ENCODE data around the gene HEXIM1. TPM values are rescaled to one million over a fixed set of nuclear protein-coding genes. Genes with fewer than 3 reads are reported as not detected.

The HEXIM1 gene
- total RNA-seq, 1 donor from 2014 or later = 23.7 TPM

DNA sequence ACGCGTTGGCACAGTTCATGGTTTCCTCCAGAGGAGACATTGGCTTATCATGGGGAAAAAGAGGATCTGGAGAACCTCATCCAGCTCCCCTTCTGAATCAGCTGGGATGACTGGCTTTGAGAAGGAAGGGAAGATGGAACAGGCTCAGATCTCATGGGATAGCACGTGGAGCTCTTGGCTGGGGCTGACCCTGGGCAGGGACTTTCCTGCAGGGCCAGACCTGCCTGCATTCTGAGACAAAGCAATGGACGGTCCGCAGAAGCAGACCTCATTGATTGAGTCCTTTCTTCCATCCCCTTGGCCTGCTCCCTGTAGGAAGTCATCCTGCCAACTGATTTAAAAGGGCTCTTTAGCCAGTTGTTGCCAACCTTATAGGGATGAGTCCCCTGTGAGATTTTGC is 42.2 kb upstream of the HEXIM1 start:
- TF ChIP-seq, protein P1, sequence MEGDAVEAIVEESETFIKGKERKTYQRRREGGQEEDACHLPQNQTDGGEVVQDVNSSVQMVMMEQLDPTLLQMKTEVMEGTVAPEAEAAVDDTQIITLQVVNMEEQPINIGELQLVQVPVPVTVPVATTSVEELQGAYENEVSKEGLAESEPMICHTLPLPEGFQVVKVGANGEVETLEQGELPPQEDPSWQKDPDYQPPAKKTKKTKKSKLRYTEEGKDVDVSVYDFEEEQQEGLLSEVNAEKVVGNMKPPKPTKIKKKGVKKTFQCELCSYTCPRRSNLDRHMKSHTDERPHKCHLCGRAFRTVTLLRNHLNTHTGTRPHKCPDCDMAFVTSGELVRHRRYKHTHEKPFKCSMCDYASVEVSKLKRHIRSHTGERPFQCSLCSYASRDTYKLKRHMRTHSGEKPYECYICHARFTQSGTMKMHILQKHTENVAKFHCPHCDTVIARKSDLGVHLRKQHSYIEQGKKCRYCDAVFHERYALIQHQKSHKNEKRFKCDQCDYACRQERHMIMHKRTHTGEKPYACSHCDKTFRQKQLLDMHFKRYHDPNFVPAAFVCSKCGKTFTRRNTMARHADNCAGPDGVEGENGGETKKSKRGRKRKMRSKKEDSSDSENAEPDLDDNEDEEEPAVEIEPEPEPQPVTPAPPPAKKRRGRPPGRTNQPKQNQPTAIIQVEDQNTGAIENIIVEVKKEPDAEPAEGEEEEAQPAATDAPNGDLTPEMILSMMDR (IDR thresholded peaks at IDR 0.05) = no peak
- peak overlapping the region; percentile 50 to 66 for H3K27ac ChIP-seq
- H3K36me3 ChIP-seq = peaks cover 61 to 68% of the 10 kb centered on the region in 2 donors
- no peak for DNase-seq (ENCODE audit: low spot score in 2 of 2)
- peaks cover 16 to 27% of the 10 kb centered on the region in 2 donors for H3K4me1 ChIP-seq
- no peaks in the 10 kb centered on the region for H3K27me3 ChIP-seq
- intact Hi-C loops (cut with DNase I) = no loop called here
- no peak overlapping the region for H3K4me3 ChIP-seq
- no peaks in the 10 kb centered on the region for H3K9me3 ChIP-seq

DNA sequence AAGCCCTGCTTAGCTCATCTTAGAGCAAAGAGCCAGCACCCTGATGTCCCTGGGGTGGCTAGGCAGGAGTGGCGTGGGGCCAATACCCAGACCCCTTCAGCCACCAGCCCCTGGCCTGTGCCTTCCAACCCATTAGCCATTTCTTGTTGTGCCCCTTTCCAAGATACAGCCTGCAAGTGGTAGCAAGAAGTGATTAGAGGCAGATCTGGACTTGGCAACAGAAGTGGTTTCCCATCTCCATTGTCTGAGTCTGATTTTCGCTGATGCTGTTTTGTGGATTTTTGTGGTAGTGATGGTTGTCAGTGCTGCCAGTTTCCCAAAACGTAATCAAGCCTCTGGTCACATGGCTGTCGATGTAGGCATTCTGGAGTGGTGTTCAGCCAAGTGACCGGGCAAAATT is 41.7 kb upstream of the HEXIM1 start:
- H3K4me1 ChIP-seq = peaks cover 17 to 32% of the 10 kb centered on the region in 2 donors
- DNase-seq (ENCODE audit: low spot score in 2 of 2) = no peak
- H3K36me3 ChIP-seq = peaks cover 60 to 67% of the 10 kb centered on the region in 2 donors
- no peak overlapping the region for H3K4me3 ChIP-seq
- TF ChIP-seq, protein P1 (IDR thresholded peaks at IDR 0.05) = no peak
- no peaks in the 10 kb centered on the region for H3K9me3 ChIP-seq
- H3K27me3 ChIP-seq = no peaks in the 10 kb centered on the region
- intact Hi-C loops (cut with DNase I) = no loop called here
- H3K27ac ChIP-seq = peak overlapping the region; percentile 50 to 66

DNA sequence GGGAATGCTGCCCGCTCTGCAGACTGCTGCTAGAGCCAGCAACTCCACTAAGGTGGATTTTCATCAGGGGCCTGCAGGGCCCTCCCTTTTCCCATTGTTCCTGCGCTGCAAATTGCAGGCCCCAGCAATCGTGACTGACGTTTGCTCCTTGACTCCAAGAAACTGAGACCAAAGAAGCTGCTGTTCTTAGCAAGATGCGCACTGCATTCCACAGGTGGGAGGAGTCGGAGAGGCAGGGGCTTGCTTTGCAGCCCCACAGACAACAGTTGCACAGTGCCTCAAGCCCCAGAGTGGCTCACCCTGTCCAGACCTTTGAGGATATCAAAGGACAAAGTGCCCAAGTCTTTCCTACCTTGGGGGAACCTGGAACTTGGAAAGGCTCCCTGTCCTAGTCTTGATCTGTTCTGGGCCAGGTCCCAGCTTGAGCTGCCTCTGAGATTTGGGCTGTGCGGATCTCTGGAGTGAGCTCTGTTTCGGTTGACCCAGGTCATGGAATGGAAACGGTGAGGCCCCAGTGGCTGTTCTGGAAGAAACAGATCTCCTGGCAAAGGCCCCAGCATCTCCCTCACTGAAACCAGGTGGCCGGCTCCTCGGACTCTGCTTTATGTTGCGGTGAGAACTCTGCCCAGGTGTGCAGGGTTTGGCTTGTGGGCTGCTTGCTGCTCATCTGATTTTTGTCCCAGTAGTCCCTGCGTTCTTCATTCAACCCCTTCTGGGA is 40.8 kb upstream of the HEXIM1 start:
- H3K4me1 ChIP-seq = peaks cover 14 to 34% of the 10 kb centered on the region in 2 donors
- no peaks in the 10 kb centered on the region for H3K27me3 ChIP-seq
- intact Hi-C loops (cut with DNase I) = no loop called here
- no peaks in the 10 kb centered on the region for H3K9me3 ChIP-seq
- peak overlapping the region; percentile 50 to 81 for H3K27ac ChIP-seq
- DNase-seq (ENCODE audit: low spot score in 2 of 2) = no peak
- no peak overlapping the region for H3K4me3 ChIP-seq
- TF ChIP-seq, protein P1 (IDR thresholded peaks at IDR 0.05) = no peak
- peaks cover 56 to 65% of the 10 kb centered on the region in 2 donors for H3K36me3 ChIP-seq

DNA sequence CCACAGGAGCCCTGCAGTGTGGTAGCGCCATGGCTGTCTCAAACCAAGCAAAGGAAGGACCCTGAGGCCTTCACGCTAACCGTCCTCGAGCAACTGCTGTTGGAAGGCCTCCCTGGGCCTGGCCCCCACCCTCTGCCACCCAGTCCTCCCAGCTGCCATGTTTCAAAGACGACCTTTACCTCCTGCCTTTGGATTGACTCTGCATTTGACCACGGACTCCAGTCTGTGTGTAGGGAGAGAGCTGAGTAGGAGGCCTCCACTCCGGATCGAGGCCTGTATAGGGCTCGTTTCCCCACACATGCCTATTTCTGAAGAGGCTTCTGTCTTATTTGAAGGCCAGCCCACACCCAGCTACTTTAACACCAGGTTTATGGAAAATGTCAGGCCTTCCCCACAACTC is 40.2 kb upstream of the HEXIM1 start:
- Histone ChIP-seq H3K4me3 (no peak overlapping the region), H3K36me3 (peaks cover 58 to 68% of the 10 kb centered on the region in 2 donors), H3K4me1 (peaks cover 14 to 35% of the 10 kb centered on the region in 2 donors), H3K9me3 (no peaks in the 10 kb centered on the region), H3K27me3 (no peaks in the 10 kb centered on the region), H3K27ac (peak overlapping the region in 1 of 2 donors; percentile 81)
- DNase-seq (ENCODE audit: low spot score in 2 of 2) = no peak
- intact Hi-C loops (cut with DNase I) = no loop called here
- TF ChIP-seq, protein P1 (IDR thresholded peaks at IDR 0.05) = no peak

DNA sequence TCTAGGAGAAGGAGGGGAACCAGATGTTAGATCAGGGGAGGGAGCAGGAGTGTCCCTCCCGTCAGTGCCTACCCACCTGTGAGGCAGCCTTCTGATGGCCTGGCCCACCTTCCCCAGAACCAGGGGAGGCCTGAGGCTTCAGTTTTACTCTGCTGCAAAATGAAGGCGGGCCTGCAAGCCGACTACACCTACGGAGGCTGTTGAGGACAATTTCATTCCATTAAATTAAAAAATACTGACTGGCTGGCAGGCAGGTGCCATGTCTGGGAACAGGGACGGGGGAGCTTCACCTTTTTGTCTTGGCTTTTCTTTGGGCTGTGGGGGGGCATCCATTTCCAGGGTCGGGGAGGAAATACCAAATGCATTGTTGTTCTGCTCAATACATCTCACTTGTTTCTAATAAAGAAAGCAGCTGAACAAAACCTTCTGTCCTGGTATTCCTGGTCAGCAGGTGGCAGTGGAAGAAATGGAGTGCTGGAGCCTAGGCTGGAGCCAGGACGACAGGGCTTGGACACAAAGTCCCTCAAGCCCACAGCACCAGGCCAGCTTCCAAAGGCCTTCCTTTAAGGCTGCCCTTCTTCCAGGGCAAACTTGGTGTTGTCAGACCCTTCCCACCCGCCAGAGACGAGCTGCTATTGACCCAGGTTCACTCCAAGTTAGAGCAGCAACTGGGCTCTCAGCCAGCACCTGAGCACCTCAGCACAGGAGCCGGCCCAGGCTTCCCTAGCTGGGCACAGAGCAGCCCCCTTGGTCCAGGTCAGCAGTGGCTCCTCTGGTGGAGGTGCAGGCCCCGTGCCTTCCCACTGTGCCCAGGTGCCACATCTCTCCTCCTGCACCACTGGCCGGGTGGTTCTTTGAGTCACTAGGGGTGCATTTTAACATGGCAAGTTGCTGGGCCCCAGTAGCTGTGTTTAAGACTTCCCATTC is 39.4 kb upstream of the HEXIM1 start:
- Histone ChIP-seq H3K36me3 (peaks cover 57 to 68% of the 10 kb centered on the region in 2 donors), H3K27me3 (no peaks in the 10 kb centered on the region), H3K4me3 (no peak overlapping the region), H3K4me1 (peaks cover 14 to 35% of the 10 kb centered on the region in 2 donors), H3K9me3 (no peaks in the 10 kb centered on the region), H3K27ac (peak overlapping the region; percentile 81)
- intact Hi-C loops (cut with DNase I) = no loop called here
- DNase-seq (ENCODE audit: low spot score in 2 of 2) = no peak
- TF ChIP-seq, protein P1 (IDR thresholded peaks at IDR 0.05) = no peak

All from ascending aorta (tissue), 2 donors.